ENCODE measurements around the gene BEAN1.

DNA sequence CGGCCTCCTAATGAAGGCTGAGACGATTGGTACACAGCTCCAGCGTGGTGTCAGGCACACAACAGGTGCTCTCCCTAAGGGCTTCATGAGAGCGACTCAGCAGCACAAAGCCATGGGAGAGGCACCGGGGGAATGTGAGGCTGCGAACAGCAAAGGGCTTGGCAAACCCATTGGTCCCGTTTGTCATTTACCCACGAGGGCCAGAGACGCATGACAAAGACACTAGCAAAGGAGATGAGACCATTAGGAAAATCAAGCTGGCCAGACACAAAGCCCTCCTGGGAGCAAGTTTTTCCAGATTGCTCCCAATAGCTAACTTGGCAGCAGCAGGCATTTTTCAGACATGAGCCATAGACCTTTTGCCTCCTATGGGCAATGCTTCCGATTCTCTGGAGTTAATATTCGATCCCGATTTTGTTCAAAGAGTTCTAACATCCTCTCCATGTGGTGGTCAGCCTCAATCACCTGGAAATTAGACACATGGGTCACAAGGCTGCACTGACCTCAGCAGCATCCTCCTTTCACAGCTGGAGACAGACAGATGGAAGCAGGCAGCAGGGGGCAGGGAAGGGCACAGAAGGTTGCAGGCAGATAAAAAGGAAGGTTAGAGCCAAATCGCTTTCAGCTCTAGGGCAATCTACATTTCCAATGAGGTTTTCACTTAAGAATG, 84.6 kb downstream of the BEAN1 start:
- TF ChIP-seq, protein P1, sequence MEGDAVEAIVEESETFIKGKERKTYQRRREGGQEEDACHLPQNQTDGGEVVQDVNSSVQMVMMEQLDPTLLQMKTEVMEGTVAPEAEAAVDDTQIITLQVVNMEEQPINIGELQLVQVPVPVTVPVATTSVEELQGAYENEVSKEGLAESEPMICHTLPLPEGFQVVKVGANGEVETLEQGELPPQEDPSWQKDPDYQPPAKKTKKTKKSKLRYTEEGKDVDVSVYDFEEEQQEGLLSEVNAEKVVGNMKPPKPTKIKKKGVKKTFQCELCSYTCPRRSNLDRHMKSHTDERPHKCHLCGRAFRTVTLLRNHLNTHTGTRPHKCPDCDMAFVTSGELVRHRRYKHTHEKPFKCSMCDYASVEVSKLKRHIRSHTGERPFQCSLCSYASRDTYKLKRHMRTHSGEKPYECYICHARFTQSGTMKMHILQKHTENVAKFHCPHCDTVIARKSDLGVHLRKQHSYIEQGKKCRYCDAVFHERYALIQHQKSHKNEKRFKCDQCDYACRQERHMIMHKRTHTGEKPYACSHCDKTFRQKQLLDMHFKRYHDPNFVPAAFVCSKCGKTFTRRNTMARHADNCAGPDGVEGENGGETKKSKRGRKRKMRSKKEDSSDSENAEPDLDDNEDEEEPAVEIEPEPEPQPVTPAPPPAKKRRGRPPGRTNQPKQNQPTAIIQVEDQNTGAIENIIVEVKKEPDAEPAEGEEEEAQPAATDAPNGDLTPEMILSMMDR (conservative IDR thresholded peaks at IDR 0.05) = no peak; the same call in 1 of the 2 replicates
- no peak for TF ChIP-seq EZH2 (IDR thresholded peaks at IDR 0.05; ENCODE audit: low read depth)

All from PC-9 (cell line).